Activated naive CD4-positive, alpha-beta T cell treated with anti-CD3 and anti-CD28 coated beads, Interleukin-2, amount 10 ng/mL, durations not matched to agents 5 hours and 36 hours (primary cell): Measurements from ENCODE around the gene SENP8. TPM values are rescaled to one million over a fixed set of nuclear protein-coding genes. Genes with fewer than 3 reads are reported as not detected.

Source experiments
- total RNA-seq, 2 experiments: library from RNA; stranded (reverse); gene quantifications; one replicate each; pipeline ENCODE4 v1.2.3, GENCODE V29; 2021

SENP8 gene
- total RNA-seq, result 1 to 10 TPM; 1.2 to 1.4 TPM

DNA sequence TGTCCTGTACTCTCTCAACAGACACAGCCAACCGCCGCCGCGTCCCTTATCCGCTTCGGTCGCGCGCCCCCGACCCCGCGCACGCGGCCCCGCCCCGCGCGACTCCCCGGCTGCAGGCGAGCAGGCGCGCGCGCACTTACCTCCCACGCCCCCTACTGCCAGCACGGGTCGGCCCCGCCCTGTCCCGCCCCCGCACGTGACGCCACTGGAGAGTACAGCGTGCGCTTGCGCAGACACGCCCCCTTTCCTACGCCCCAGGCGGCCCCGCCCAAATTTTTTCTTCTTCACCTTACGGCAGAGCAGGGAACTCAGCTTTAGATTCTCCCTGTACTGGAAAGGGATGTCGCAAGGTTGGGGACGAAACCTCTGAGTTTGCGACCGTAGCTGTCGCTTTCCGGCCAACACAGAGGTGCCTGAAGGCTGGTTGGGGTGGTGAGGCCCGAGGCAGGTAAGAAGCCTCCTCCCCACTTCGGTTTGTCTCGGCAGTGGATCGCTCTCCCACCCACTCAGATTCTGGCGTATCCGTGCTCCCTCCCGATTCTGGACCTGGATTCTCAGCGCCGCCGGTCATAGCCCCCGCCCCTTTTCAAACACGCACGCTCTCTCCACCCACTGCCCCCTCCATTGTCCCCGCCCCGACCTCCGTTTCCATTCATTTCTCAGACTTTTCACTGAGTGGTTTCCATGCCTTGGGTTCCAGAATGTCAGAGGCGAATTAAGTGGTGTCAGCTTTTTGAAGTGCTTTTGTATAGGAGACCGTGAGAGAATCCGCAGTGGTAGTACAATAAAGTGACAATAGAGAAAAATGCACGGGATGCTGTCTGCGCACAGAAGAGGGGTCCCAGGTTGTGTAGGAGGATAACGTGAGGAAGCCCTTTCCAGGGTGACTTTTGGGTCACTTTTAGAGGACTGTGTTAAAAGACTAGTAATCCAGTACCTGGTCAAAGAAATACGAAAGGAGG is at the start of gene SENP8, which contains the start of gene MYO9A:
TSS of gene SENP8 (plus strand) at position 387 of the 962 bp plus-strand sequence. CDS start 21,221 bp downstream, outside the sequence.
TSS of gene MYO9A (minus strand) at position 134 of the 962 bp plus-strand sequence. CDS start 71,587 bp downstream, outside the sequence.

Other genes with a start within 250 kb of the SENP8 start
- gene MYO9A, start 253 bp upstream of the SENP8 start, total RNA-seq, result 10 to 100 TPM; 19.1 TPM
- gene GRAMD2A, start 79.4 kb downstream of the SENP8 start, total RNA-seq, result not detected
- gene PKM, start 112.8 kb downstream of the SENP8 start, total RNA-seq, result 1,000 to 10,000 TPM; 1,130 to 1,132 TPM
- gene PARP6, start 154.2 kb downstream of the SENP8 start, total RNA-seq, result 10 to 100 TPM; 59.6 to 71.2 TPM
- gene CELF6, start 201.8 kb downstream of the SENP8 start, total RNA-seq, result under 1 TPM; 0.63 to 0.91 TPM